ENCODE data around the gene RPTOR. TPM values are rescaled to one million over a fixed set of nuclear protein-coding genes. Genes with fewer than 3 reads are reported as not detected.

RPTOR gene
- total and polyA plus RNA-seq, 4 donors: 12.4 to 46.1 (median 29.7) TPM

- no peak for TF ChIP-seq CTCF (IDR thresholded peaks at IDR 0.05; ENCODE audit: control extremely low read depth, extremely low read depth)
- Histone ChIP-seq H3K27ac (ENCODE audit: low read depth in 1 of 2, low read length in 1 of 2) (no peak overlapping the region), H3K9ac (ENCODE audit: insufficient read depth in 1 of 2, low read length in 2 of 2) (no peak overlapping the region), H3K36me3 (ENCODE audit: control insufficient read depth in 4 of 4, insufficient read depth in 4 of 4, low read length in 4 of 4) (peaks cover 2 to 32% (median 9%) of the 10 kb centered on the region in 4 donors), H3K4me3 (no peak overlapping the region), H3K4me1 (ENCODE audit: control insufficient read depth in 5 of 5, insufficient read depth in 5 of 5, low read length in 5 of 5) (peaks cover 0 to 56% (median 23%) of the 10 kb centered on the region in 5 donors), H3K27me3 (ENCODE audit: control insufficient read depth in 3 of 3, insufficient read depth in 3 of 3, low read length in 2 of 3) (no peaks in the 10 kb centered on the region), H3K9me3 (ENCODE audit: control insufficient read depth in 4 of 4, insufficient read depth in 3 of 4, low read length in 3 of 4) (no peaks in the 10 kb centered on the region)
- DNase-seq: no peak
- no peak for ATAC-seq (ENCODE audit: insufficient read depth, low FRiP score)
- WGBS, 2 donors: 96 to 97% methylated on average over 17 of the region's 17 CpGs
These were observed 401.1 kb downstream of the RPTOR start for GRCh38 chr17:80945736-80946135.

- Histone ChIP-seq H3K4me1 (ENCODE audit: control insufficient read depth in 5 of 5, insufficient read depth in 5 of 5, low read length in 5 of 5) (peaks cover 0 to 50% (median 21%) of the 10 kb centered on the region in 5 donors), H3K4me3 (no peak overlapping the region), H3K36me3 (ENCODE audit: control insufficient read depth in 4 of 4, insufficient read depth in 4 of 4, low read length in 4 of 4) (peaks cover 2 to 36% (median 9%) of the 10 kb centered on the region in 4 donors), H3K27ac (ENCODE audit: low read depth in 1 of 2, low read length in 1 of 2) (no peak overlapping the region), H3K9me3 (ENCODE audit: control insufficient read depth in 4 of 4, insufficient read depth in 3 of 4, low read length in 3 of 4) (no peaks in the 10 kb centered on the region), H3K27me3 (ENCODE audit: control insufficient read depth in 3 of 3, insufficient read depth in 3 of 3, low read length in 2 of 3) (no peaks in the 10 kb centered on the region), H3K9ac (ENCODE audit: insufficient read depth in 1 of 2, low read length in 2 of 2) (no peak overlapping the region)
- DNase-seq: no peak
- no peak for ATAC-seq (ENCODE audit: insufficient read depth, low FRiP score)
- TF ChIP-seq CTCF (IDR thresholded peaks at IDR 0.05; ENCODE audit: control extremely low read depth, extremely low read depth): no peak
- 95 to 99% methylated on average over 8 of the region's 8 CpGs for WGBS, 2 donors
These were observed 401.8 kb downstream of the RPTOR start for GRCh38 chr17:80946449-80946848.

GRCh38 chr17:80947200-80947940 lies 402.7 kb downstream of the RPTOR start:
- H3K36me3 ChIP-seq (ENCODE audit: control insufficient read depth in 4 of 4, insufficient read depth in 4 of 4, low read length in 4 of 4): peaks cover 2 to 40% (median 15%) of the 10 kb centered on the region in 4 donors
- H3K4me3 ChIP-seq: no peak overlapping the region
- no peak for DNase-seq
- peaks cover 0 to 41% (median 17%) of the 10 kb centered on the region in 5 donors for H3K4me1 ChIP-seq (ENCODE audit: control insufficient read depth in 5 of 5, insufficient read depth in 5 of 5, low read length in 5 of 5)
- H3K9me3 ChIP-seq (ENCODE audit: control insufficient read depth in 4 of 4, insufficient read depth in 3 of 4, low read length in 3 of 4): no peaks in the 10 kb centered on the region
- 93 to 95% methylated on average over 21 of the region's 21 CpGs for WGBS, 2 donors
- TF ChIP-seq CTCF (IDR thresholded peaks at IDR 0.05; ENCODE audit: control extremely low read depth, extremely low read depth): no peak
- no peaks in the 10 kb centered on the region for H3K27me3 ChIP-seq (ENCODE audit: control insufficient read depth in 3 of 3, insufficient read depth in 3 of 3, low read length in 2 of 3)
- no peak overlapping the region for H3K9ac ChIP-seq (ENCODE audit: insufficient read depth in 1 of 2, low read length in 2 of 2)
- no peak for ATAC-seq (ENCODE audit: insufficient read depth, low FRiP score)
- H3K27ac ChIP-seq (ENCODE audit: low read depth in 1 of 2, low read length in 1 of 2): no peak overlapping the region

All from lung (tissue), 12 donors.